GM19099 (cell line): ENCODE results near the gene BCL2A1.

Source experiments
- POLR2A ChIP-seq: IDR thresholded peaks from 3 replicates; pipeline ENCODE4 v1.6.1; 2011; ENCODE audit warnings: low read depth; ENCODE audit not compliant: insufficient read length; ENCODE audit errors: extremely low read depth

The BCL2A1 gene

DNA sequence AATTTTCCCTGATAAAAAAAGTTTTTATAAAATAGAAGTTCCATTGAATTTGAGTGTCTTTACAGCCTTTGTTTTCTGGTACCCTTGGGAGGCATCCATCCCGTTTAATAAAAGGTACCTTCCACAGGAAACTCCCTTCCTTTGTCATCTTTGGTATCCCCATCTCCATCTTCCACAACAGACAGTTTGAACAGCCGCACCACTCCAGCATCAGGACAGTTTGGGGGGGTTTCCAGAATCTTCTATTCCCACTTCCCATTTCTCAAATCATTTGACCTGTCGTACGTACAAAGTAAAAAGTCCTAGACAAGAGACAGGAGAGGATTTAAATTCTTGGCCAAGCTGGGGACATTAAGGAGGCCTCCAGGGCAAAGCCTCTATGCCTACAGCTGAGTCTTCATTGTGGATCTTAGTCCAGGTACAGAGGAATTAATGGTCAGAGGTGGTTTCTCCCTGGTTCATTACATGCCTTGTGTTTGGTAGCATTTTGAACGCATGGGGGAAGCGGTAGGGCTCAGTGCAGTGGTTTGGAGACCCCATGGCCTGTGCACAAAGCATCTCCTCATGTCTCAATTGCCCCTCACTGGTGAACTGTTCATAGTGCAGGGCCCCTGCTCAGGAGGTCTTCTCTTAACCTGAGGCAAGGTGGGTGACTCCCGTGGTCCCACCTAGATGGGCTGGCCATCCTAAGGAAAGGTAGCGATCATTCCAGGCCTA is 19.4 kb upstream of the BCL2A1 start:
- no peak for TF ChIP-seq POLR2A

DNA sequence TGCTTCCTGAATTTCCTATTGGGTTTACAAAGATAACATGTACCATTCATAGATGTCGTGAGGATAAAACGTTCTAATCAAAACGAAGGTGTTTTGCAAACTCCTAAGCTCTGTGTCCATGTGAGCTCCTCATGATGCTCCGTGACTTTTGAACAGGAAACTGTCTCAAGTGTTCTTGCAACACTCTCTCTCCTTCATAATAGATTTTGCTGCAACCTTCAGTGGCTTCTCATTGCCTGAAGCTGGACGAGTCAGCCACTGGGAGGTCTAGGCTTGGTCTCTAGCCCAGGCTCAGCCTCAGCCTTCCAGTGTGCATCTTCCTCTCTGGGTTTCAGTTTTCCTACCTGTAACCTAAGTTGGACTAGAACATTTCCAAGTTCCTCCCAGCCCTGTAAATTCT is 18.7 kb upstream of the BCL2A1 start:
- no peak for TF ChIP-seq POLR2A

GRCh38 chr15:79989183-79989582 is 18.2 kb upstream of the BCL2A1 start:
- no peak for TF ChIP-seq POLR2A

DNA sequence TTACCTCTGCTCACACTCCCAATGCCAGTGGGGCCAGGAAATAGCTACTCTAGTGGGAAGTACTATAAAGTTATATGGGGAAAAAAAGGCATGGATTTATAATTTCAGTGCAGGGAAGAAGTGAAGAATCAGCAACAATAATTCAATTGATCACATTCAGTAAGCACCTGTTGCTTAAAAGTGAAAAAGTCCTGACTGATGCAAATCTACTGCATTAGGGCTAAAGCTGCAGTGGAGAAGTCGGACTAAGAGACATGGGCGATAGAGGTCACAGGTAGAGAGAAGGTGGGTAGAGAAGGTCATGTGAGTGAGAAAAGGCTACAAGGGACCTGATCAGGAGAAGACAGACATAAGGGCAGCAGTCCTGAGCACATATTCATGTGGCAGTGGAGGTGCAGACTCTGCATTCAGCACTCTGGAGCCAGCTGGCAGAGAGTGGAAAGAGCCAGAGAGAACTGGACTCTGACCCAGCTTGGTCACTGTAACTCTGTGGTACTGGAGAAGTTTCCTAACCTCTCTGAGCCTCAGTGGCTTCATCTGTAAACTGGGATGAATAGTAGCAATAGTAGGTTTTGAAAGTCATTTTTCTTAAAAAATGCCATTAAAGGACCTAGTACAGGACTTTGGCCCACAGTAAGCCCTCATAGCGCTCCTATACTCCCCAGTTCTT is 17.6 kb upstream of the BCL2A1 start:
- TF ChIP-seq POLR2A, result no peak

- no peak for TF ChIP-seq POLR2A
Observed at GRCh38 chr15:79987969-79988368, 17.0 kb upstream of the BCL2A1 start.

- TF ChIP-seq POLR2A, result no peak
Observed at GRCh38 chr15:79987569-79987955, 16.6 kb upstream of the BCL2A1 start.

DNA sequence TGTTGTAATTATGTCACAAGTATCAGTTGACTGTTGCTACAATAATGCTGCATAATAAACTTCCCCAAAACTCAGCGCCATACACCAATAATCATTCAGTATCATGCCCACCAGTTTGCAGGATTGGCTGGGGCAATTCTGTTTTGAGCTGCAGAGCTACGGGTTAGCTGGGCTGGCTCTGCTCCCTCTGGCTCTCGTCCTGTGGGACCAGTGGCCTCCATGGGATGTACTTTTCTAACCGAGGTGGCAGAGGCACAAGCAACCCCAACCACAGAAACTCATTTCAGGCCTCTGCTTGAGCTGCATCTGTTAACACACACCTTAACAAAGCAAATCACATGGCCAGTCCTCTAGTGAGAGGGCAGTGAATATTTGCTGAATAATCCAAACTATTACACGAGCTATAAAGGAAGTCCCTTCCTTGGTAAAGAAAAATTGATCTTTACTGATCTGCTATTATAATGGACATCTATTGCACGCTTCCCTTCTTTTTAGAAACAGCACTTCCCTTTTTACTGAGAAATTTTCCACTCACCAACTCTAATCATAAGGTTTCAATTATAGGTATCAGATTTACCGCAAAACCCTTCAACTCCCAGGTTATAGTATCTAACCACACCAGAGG is 10.9 kb upstream of the BCL2A1 start:
- TF ChIP-seq POLR2A, result no peak

DNA sequence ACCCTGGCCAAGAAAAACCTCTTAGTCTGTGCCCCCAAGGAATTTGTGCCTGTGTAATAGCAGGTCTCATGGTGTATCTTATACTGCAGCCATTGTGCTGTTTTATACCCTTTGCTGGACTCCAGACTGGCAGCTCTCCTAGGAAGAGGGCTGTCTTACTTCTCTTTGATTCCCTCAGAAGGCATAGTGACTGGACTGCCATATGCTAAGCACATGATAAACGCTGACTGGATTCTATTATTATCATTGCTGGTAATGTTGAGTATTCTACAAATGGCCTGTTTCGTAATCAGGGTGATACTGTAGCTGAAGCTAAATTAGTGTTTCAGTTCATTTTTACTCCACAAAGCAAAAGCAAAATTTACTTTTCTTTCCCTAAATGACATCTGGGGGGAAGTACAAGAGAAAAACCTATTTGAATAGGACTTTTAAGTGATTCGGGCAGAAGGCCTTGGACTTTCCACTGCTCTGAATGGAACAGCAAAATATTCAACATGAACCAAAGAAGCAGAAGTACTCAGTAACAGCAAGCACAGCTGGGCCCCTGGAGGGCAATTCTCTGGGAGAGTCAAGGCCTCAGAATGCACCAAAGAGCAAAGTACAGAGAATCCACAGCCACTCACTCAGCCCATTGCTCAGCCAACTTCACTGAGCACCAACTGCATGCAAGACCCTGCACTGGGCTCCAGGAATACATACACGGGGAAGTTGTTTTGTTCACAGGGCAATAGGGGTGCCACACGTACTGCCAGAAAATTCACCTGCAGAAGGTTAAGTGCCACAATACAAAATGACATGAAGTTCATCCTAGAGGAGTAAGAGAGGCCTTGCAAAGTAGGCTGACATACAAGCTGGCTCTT is 7.9 kb upstream of the BCL2A1 start:
- TF ChIP-seq POLR2A, result no peak

DNA sequence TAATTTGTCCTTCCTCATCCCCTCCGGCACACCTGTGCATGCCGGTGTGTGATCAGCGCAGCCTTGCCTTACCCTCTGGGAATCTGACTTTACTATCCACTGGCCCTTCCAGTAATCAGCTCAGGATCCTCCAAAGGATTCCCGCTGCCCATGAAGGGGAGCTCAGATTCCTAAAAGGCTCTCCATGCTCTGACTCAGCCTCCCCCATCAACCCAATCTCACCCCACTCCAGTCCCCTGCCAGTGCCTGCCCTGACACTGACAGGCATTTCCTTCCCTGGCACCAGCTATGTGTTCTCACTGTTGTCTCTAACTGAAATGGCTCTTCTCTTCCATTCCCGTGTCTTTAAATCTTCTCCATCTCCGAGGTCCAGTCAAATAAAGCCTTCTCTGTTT is 7.3 kb upstream of the BCL2A1 start:
- TF ChIP-seq POLR2A, result no peak

DNA sequence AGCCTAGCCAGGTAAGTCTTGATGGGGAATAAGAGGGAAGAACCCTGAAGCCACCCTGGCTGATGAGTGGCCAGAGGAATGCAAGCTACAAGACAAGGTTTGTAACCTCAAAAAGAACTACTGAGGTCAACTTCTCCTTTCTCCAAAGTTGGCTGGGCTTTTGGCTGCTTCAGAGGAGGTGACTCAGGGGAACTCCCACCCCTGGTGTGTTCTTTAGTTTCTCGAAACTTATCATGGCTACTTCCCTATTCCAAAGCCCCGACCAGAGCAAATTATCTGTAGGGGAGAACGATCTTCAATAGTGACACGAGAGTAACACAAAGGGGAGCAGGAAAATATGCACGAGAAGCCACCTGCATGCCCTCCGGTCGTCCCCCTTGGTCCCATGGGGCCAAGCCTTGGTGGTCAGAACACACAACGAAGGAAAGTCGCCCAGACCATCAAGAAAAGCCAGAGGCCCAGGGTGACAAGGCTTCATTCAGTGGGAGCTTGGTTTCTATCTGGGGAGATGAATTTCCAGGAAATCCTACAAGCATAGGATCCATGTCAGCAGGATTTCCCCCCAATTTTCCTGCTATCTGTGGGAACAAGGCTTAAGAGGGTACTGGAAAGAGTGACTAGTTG is 6.5 kb upstream of the BCL2A1 start:
- TF ChIP-seq POLR2A, result no peak

GRCh38 chr15:79973456-79974195 is 2.6 kb upstream of the BCL2A1 start:
- TF ChIP-seq POLR2A, result no peak

DNA sequence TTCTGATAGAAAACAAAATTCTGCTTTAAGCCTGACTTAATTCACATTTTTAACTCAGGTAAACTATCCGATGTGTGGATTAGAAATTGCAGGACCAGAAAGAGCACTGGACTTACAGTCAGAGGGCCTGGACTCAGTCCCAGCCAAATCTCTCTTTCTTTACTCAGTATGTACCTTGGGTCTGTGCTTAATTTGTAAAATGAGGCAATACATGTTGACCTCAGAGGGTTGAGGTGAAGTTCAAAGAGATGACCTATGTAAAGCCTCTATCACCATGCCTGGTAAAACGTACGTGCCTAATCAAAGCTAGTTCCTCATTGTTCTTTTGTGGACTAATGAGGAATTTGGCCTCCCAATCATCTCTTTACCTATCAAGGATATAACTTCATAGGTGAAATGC is 1.9 kb upstream of the BCL2A1 start:
- no peak for TF ChIP-seq POLR2A

DNA sequence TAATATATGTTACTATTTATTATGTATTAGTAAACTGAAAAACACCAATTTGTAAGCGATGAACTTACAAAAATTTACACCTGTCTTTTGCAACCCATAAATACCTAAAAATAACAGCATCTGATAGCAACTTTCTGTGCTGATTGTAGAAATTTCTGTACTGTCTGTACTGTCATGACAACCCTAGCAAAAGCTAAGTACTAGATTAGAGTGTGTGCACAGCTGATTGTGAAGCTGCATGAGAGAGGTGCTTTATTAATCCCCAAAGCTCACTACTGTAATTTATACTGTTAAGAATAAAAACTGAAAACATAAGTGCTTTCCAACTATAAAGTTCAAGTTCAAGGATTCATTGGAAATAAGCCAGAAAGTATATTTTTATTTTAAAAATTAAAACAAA is 815 bp downstream of the BCL2A1 start:
- TF ChIP-seq POLR2A, result no peak

DNA sequence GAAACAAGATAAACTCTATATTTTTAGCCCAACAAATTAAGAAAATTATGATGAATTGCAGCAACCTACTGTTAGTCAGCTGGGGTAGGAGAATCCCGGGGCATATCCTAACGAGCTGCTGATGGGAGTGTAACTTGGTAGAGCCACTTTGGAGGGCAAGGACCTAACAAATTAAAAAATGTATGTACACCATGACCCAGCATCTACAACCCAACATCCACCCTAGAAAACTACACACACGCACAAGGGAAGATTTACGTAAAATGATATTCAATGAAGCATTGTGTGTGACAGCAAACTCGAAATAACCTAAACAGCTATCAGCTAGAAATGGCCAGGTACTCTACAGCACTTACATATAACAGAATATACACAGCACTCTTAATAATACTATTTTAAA is 1.9 kb downstream of the BCL2A1 start:
- no peak for TF ChIP-seq POLR2A
